ENCODE results near the gene VAV3.
"Not testable (repeated sequence)": the region's sequence is repeated elsewhere in the genome, so short reads cannot be mapped to it uniquely, and the experiment has no call there.

Gene VAV3

GRCh38 chr1:107653765-107654164 is 311.2 kb downstream of the VAV3 start:
- Mint-ChIP-seq H3K9me3 (no peaks in the 10 kb centered on the region), H3K4me3 (no peak overlapping the region), H3K27ac (no peak overlapping the region), H3K4me1 (peaks cover 12% of the 10 kb centered on the region), H3K36me3 (no peaks in the 10 kb centered on the region)
- DNase-seq (ENCODE audit: low spot score in 2 of 2) (no peak), ATAC-seq (no peak)

- no peak overlapping the region for H3K27ac Mint-ChIP-seq
- H3K4me3 Mint-ChIP-seq = no peak overlapping the region
- no peak for DNase-seq (ENCODE audit: low spot score in 2 of 2)
Measured at GRCh38 chr1:107653005-107653404, 312.0 kb downstream of the VAV3 start.

GRCh38 chr1:107650825-107651224 is 314.2 kb downstream of the VAV3 start:
- H3K36me3 Mint-ChIP-seq; H3K27ac Mint-ChIP-seq; DNase-seq (ENCODE audit: low spot score in 2 of 2); H3K4me3 Mint-ChIP-seq; H3K9me3 Mint-ChIP-seq; ATAC-seq: not testable (repeated sequence)
- H3K4me1 Mint-ChIP-seq = peaks cover 12% of the 10 kb centered on the region

More at GRCh38 chr1:107653005-107653404, 312.0 kb downstream of the VAV3 start:
- Mint-ChIP-seq H3K9me3 (no peaks in the 10 kb centered on the region), H3K4me1 (peaks cover 12% of the 10 kb centered on the region), H3K36me3 (no peaks in the 10 kb centered on the region)
- no peak for ATAC-seq

- H3K4me3 Mint-ChIP-seq = no peak overlapping the region
- peak; percentile 94 for ATAC-seq
Measured at GRCh38 chr1:107649023-107649422, 316.0 kb downstream of the VAV3 start.

GRCh38 chr1:107648071-107648470 is 316.9 kb downstream of the VAV3 start:
- DNase-seq (ENCODE audit: low spot score in 2 of 2) = no peak
- Mint-ChIP-seq H3K9me3 (no peaks in the 10 kb centered on the region), H3K27ac (no peak overlapping the region), H3K36me3 (peaks cover under 1% of the 10 kb centered on the region), H3K4me3 (no peak overlapping the region), H3K4me1 (peaks cover 12% of the 10 kb centered on the region)
- ATAC-seq = peak; percentile 55

More at GRCh38 chr1:107649023-107649422, 316.0 kb downstream of the VAV3 start:
- Mint-ChIP-seq H3K9me3 (no peaks in the 10 kb centered on the region), H3K27ac (peak overlapping the region; percentile 46), H3K4me1 (peaks cover 12% of the 10 kb centered on the region), H3K36me3 (no peaks in the 10 kb centered on the region)
- no peak for DNase-seq (ENCODE audit: low spot score in 2 of 2)

- H3K27ac Mint-ChIP-seq = no peak overlapping the region
- ATAC-seq = no peak
- DNase-seq (ENCODE audit: low spot score in 2 of 2) = no peak
Measured at GRCh38 chr1:107647012-107647411, 318.0 kb downstream of the VAV3 start.

GRCh38 chr1:107643766-107644165 is 321.2 kb downstream of the VAV3 start:
- DNase-seq (ENCODE audit: low spot score in 2 of 2) = no peak
- no peak overlapping the region for H3K4me3 Mint-ChIP-seq

More at GRCh38 chr1:107647012-107647411, 318.0 kb downstream of the VAV3 start:
- Mint-ChIP-seq H3K9me3 (no peaks in the 10 kb centered on the region), H3K4me3 (no peak overlapping the region), H3K4me1 (peaks cover 12% of the 10 kb centered on the region), H3K36me3 (peaks cover 9% of the 10 kb centered on the region)

GRCh38 chr1:107640207-107640606 is 324.8 kb downstream of the VAV3 start:
- no peak for ATAC-seq
- peaks cover 36% of the 10 kb centered on the region for H3K36me3 Mint-ChIP-seq
- H3K9me3 Mint-ChIP-seq = no peaks in the 10 kb centered on the region
- H3K4me1 Mint-ChIP-seq = no peaks in the 10 kb centered on the region
- H3K4me3 Mint-ChIP-seq = no peak overlapping the region
- DNase-seq (ENCODE audit: low spot score in 2 of 2) = no peak
- no peak overlapping the region for H3K27ac Mint-ChIP-seq

More at GRCh38 chr1:107643766-107644165, 321.2 kb downstream of the VAV3 start:
- Mint-ChIP-seq H3K4me1 (no peaks in the 10 kb centered on the region), H3K27ac (no peak overlapping the region), H3K36me3 (peaks cover 35% of the 10 kb centered on the region), H3K9me3 (no peaks in the 10 kb centered on the region)
- ATAC-seq = no peak

- no peaks in the 10 kb centered on the region for H3K9me3 Mint-ChIP-seq
- H3K27ac Mint-ChIP-seq = no peak overlapping the region
- DNase-seq (ENCODE audit: low spot score in 2 of 2) = no peak
- H3K4me1 Mint-ChIP-seq = no peaks in the 10 kb centered on the region
- no peak for ATAC-seq
- no peak overlapping the region for H3K4me3 Mint-ChIP-seq
- H3K36me3 Mint-ChIP-seq = peaks cover 27% of the 10 kb centered on the region
Measured at GRCh38 chr1:107637101-107637500, 327.9 kb downstream of the VAV3 start.

GRCh38 chr1:107633596-107633995 is 331.4 kb downstream of the VAV3 start:
- no peak overlapping the region for H3K27ac Mint-ChIP-seq
- no peaks in the 10 kb centered on the region for H3K36me3 Mint-ChIP-seq
- DNase-seq (ENCODE audit: low spot score in 2 of 2) (no peak), ATAC-seq (no peak)
- no peaks in the 10 kb centered on the region for H3K4me1 Mint-ChIP-seq
- H3K4me3 Mint-ChIP-seq = no peak overlapping the region
- H3K9me3 Mint-ChIP-seq = no peaks in the 10 kb centered on the region

- no peak for DNase-seq (ENCODE audit: low spot score in 2 of 2)
- no peak for ATAC-seq
- Mint-ChIP-seq H3K36me3 (no peaks in the 10 kb centered on the region), H3K4me1 (peaks cover 27% of the 10 kb centered on the region), H3K4me3 (no peak overlapping the region), H3K27ac (no peak overlapping the region), H3K9me3 (no peaks in the 10 kb centered on the region)
Measured at GRCh38 chr1:107626073-107626796, 338.7 kb downstream of the VAV3 start.

- ATAC-seq (no peak), DNase-seq (ENCODE audit: low spot score in 2 of 2) (no peak)
- peaks cover 32% of the 10 kb centered on the region for H3K4me1 Mint-ChIP-seq
- no peaks in the 10 kb centered on the region for H3K36me3 Mint-ChIP-seq
- H3K4me3 Mint-ChIP-seq = no peak overlapping the region
- H3K9me3 Mint-ChIP-seq = no peaks in the 10 kb centered on the region
- H3K27ac Mint-ChIP-seq = no peak overlapping the region
Measured at GRCh38 chr1:107625405-107626029, 339.5 kb downstream of the VAV3 start.

GRCh38 chr1:107623431-107623830 is 341.5 kb downstream of the VAV3 start:
- Mint-ChIP-seq H3K4me3 (no peak overlapping the region), H3K36me3 (no peaks in the 10 kb centered on the region), H3K4me1 (peaks cover 41% of the 10 kb centered on the region), H3K9me3 (no peaks in the 10 kb centered on the region), H3K27ac (no peak overlapping the region)
- DNase-seq (ENCODE audit: low spot score in 2 of 2) (no peak), ATAC-seq (no peak)

GRCh38 chr1:107622966-107623365 is 342.0 kb downstream of the VAV3 start:
- no peaks in the 10 kb centered on the region for H3K36me3 Mint-ChIP-seq
- no peak for DNase-seq (ENCODE audit: low spot score in 2 of 2)
- peaks cover 41% of the 10 kb centered on the region for H3K4me1 Mint-ChIP-seq
- no peaks in the 10 kb centered on the region for H3K9me3 Mint-ChIP-seq
- peak overlapping the region; percentile 12 for H3K27ac Mint-ChIP-seq
- peak; percentile 98 for ATAC-seq
- no peak overlapping the region for H3K4me3 Mint-ChIP-seq

GRCh38 chr1:107622535-107622934 is 342.4 kb downstream of the VAV3 start:
- ATAC-seq (peak; percentile 51), DNase-seq (ENCODE audit: low spot score in 2 of 2) (no peak)
- Mint-ChIP-seq H3K9me3 (no peaks in the 10 kb centered on the region), H3K27ac (peak overlapping the region; percentile 12), H3K4me3 (no peak overlapping the region), H3K36me3 (peaks cover 3% of the 10 kb centered on the region), H3K4me1 (peaks cover 41% of the 10 kb centered on the region)

GRCh38 chr1:107620753-107621152 is 344.2 kb downstream of the VAV3 start:
- Mint-ChIP-seq H3K36me3 (peaks cover 15% of the 10 kb centered on the region), H3K27ac (no peak overlapping the region), H3K4me3 (no peak overlapping the region), H3K9me3 (no peaks in the 10 kb centered on the region), H3K4me1 (peaks cover 36% of the 10 kb centered on the region)
- ATAC-seq = no peak
- no peak for DNase-seq (ENCODE audit: low spot score in 2 of 2)
